ENCODE results near the gene C1QTNF12.
A peak's percentile ranks its signal among the peaks of the same experiment; 100 is the strongest.

Gene C1QTNF12, protein sequence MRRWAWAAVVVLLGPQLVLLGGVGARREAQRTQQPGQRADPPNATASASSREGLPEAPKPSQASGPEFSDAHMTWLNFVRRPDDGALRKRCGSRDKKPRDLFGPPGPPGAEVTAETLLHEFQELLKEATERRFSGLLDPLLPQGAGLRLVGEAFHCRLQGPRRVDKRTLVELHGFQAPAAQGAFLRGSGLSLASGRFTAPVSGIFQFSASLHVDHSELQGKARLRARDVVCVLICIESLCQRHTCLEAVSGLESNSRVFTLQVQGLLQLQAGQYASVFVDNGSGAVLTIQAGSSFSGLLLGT

DNA sequence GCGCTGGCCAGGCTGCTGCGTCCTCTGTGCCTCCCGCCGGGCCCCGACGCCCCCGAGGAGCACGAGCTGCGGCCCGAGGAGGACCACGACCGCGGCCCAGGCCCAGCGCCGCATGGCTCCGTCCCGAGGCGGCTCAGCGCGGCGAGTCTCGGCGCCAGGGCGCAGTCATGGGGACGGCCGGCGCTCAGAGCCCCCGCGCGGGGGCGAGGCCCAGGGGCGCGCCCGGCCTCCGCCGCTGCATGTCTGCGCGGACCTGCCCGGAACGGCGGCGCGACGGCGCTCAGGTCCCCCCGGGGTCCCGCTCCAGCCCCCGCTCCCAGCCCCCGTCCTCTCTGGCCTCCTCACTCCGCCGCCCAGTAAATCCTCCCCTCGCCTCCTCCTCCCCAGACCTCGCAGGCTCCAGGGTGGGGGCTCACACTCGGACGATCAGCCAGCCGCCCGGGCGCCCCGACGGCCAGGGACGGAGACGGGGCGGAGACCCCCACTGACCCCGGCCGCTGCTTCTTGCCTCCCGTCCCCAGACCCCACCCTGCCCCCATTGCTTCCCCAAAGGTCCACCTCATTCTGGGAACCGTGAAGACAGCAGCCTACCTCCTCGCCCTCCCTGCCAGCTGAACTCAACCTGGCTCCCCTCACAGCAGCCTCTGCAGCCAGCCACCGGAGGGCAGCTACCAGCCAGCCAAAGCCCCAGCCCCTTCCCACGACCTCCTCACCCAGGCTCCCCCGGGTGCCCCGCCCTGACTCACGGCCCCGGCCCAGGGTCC, at the start of gene C1QTNF12:
Gene C1QTNF12 (minus strand): TSS at position 146 of the 764 bp plus-strand sequence. CDS start 32 bp downstream, at position 114.
- no peak for DNase-seq

GRCh38 chr1:1295154-1295923, 48.8 kb upstream of the C1QTNF12 start:
- no peak for DNase-seq

DNA sequence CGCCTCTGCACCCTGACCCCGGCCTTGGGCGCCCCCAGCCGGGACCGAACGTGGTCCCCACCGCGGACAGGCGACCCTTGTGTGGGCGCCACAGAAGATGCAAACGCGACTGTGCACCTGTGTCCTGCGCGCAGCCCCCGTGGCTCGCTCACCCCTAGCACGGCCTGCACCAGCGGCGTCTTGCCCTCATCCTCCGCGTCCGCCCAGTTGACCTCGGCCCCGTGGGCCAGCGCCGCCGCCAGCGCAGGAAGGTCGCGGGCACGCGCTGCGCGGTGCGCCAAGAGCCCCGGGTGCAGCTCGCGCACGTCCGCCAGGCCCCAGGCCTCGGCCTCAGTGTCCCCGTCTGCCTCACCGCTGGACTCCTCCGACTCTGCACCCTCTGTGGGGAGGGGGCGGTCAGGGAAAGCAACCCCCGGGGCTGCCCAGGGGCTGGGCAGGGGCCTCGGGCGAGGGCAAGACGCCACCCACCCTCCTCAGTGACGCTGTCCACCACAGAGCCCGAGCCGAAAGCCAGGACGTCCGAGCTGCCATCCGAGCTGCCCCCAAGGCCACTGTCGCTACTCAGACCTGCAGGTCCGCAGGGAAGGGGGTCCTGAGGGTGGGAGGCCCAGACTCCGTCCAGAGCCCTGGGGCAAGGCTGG, 47.8 kb upstream of the C1QTNF12 start:
- no peak for DNase-seq

- peak in 1 of 56 donors; percentile 24 for DNase-seq
Measured at GRCh38 chr1:1293263-1294249, 47.0 kb upstream of the C1QTNF12 start.

- no peak for DNase-seq
Measured at GRCh38 chr1:1292851-1293250, 46.3 kb upstream of the C1QTNF12 start.

GRCh38 chr1:1292442-1292779, 45.9 kb upstream of the C1QTNF12 start:
- no peak for DNase-seq

GRCh38 chr1:1291548-1292441, 45.3 kb upstream of the C1QTNF12 start:
- peak in 9 of 56 donors; percentile 14 to 64 (median 34) for DNase-seq

GRCh38 chr1:1291023-1291528, 44.6 kb upstream of the C1QTNF12 start:
- peak in 1 of 56 donors; percentile 23 for DNase-seq

DNA sequence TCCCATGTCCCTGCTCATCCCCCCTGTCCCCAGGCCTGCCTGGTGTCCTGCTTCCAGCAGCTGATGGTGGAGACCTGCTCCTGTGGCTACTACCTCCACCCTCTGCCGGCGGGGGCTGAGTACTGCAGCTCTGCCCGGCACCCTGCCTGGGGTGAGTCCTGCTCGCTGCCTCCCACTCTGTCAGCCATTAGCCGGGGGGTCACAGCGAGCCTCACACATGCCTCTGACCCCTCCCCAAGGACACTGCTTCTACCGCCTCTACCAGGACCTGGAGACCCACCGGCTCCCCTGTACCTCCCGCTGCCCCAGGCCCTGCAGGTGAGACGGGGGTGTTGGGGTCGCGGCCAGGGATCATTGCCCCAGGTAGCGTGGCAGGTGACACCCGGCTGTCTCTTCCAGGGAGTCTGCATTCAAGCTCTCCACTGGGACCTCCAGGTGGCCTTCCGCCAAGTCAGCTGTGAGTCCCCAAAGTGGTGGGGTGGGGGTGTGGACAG, 43.8 kb upstream of the C1QTNF12 start:
- peak in 3 of 56 donors; percentile 12 to 34 (median 25) for DNase-seq

DNA sequence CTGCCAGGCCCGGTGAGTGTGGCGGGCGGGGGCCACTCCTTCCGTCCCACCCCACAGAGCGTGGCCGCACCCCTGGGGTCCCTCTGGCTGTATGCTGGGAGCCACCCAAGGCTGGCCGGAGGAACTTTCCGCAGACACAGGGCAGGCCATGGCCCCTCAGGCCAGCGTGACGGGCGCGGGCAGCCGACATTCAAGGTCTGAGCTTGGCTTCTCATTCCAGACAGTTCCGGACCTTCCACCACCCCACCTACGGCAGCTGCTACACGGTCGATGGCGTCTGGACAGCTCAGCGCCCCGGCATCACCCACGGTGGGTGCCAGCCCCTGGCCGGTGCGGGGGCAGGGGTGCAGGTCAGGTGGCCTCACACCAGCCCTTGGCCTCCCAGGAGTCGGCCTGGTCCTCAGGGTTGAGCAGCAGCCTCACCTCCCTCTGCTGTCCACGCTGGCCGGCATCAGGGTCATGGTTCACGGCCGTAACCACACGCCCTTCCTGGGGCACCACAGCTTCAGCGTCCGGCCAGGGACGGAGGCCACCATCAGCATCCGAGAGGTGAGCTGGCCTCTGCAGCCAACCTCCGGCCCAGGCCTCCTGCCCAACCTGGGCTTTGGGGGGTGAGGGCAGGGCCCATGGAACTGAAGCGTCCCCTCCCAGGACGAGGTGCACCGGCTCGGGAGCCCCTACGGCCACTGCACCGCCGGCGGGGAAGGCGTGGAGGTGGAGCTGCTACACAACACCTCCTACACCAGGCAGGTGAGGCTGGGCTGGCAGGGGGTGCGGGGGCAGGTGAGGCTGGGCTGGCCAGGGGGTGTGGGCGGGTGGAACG, 41.0 kb upstream of the C1QTNF12 start:
- no peak for DNase-seq

- DNase-seq: no peak
Measured at GRCh38 chr1:1286313-1287261, 40.1 kb upstream of the C1QTNF12 start.

DNA sequence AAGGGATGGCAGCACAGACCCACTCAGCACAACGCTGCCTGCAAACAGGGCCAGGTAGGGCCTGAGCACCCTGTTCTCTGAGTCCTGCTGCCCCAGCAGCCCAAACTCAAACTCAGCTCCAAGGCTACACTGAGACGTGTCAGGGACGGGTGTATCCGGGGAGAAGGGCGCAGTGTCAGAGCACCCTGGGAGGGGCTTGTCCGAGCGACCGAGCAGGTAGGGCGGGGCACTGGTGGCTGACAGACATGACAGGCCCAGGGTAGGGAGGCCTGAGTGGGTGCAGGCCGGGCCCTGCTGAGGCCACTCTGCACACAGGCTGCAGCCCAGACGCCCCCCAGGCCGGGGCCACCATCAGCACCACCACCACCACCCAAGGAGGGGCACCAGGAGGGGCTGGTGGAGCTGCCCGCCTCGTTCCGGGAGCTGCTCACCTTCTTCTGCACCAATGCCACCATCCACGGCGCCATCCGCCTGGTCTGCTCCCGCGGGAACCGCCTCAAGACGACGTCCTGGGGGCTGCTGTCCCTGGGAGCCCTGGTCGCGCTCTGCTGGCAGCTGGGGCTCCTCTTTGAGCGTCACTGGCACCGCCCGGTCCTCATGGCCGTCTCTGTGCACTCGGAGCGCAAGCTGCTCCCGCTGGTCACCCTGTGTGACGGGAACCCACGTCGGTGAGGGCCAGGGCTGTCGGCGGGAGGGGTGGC, 39.2 kb upstream of the C1QTNF12 start:
- no peak for DNase-seq

DNA sequence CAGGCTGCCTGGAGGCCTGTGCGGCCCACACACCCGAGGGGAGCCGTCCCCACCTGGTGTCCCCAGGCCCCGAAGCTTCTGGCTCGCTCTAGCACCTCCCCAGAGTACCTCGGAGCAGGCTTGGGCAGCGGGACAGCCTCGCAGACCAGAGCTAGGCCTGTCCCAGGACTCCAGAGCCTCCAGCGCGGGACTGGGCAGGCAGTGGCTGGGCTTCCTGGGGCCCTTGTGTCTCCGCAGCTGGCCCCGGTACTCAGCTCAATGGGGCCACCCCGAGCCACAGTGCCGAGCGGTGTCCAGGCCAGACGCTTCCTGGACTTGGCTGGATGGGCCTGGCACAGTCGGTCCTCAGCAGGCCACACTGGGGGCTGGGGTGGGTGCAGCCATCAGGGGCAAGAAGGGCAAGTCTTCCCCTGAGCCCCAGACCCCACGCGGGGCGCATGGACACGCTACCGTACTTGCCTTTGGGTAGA, 38.6 kb upstream of the C1QTNF12 start:
- no peak for DNase-seq

DNA sequence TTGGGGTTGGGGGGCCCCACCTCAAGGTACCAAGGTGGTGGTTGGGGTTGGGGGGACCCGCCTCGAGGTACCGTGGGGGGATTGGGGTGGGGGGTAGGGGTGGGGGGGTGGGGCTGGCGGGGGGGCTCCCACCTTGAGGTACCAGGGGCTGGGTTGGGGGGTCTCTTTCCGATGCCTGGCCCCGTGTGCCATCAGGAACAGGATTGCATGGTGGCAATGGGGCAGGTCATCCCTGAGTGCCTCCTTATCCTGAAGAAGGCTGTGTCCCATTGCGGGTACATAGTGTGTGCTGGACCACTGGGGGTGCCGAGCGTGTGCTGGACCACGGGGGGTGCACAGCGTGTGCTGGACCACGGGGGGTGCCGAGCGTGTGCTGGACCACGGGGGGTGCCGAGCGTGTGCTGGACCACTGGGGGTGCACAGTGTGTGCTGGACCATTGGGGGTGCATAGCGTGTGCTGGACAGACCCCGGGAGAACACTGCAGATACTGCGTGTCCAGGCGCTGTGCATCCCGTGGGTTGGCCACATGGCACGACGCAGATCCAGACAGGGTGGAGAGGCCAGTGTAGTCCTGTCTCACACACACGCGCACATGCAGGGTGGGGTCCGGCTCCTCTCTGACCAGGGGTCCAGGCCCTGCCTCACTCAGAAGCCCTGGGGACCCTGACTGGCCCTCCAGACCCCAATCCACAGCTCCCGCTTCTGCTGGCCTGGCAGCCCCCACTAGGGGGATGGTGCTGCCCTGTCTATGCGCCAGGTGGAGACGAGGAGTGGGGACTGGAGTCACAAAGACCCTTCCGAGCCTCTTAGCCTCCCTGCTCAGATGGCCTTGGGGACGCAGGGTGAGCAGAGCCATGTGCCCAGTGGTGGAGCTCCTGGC, 37.9 kb upstream of the C1QTNF12 start:
- DNase-seq: no peak

DNA sequence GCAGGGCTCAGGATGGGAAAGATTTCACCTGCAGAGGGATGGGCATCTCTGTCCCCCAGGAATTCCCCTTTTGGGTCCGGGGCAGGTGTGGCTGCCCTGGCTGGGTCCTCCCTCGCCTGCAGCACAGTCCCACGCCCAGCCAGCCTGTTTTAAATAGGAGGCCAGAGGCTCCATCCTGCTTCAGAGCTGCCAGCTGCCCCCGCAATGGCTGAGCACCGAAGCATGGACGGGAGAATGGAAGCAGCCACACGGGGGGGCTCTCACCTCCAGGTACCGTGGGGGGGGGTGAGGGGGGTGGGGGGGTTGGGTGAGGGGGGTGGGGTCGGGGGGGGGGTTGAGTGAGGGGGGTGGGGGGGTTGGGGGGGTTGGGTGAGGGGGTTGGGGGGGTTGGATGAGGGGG, 37.3 kb upstream of the C1QTNF12 start:
- no peak for DNase-seq

All from nucleus accumbens (tissue), 56 donors.